CD4-positive, alpha-beta T cell treated with Interferon gamma for 1 hour (primary cell): ENCODE results near the gene MYO9A.

Experiments
- DNase-seq: peaks from one replicate; pipeline ENCODE4 v3.0.0-alpha.2; 2020

MYO9A gene

GRCh38 chr15:71830981-71831380 is 287.0 kb downstream of the MYO9A start:
- DNase-seq, result no peak

- DNase-seq, result no peak
Measured at GRCh38 chr15:71826196-71826595, 291.8 kb downstream of the MYO9A start.

- DNase-seq, result no peak
Measured at GRCh38 chr15:71825021-71825730, 292.8 kb downstream of the MYO9A start.

- no peak for DNase-seq
Measured at GRCh38 chr15:71823801-71824200, 294.1 kb downstream of the MYO9A start.

GRCh38 chr15:71822890-71823630 is 294.9 kb downstream of the MYO9A start:
- DNase-seq, result no peak

GRCh38 chr15:71821547-71822129 is 296.3 kb downstream of the MYO9A start:
- no peak for DNase-seq

GRCh38 chr15:71820127-71820526 is 297.8 kb downstream of the MYO9A start:
- no peak for DNase-seq

- DNase-seq, result no peak
Measured at GRCh38 chr15:71817351-71817750, 300.6 kb downstream of the MYO9A start.

GRCh38 chr15:71815301-71815700 is 302.6 kb downstream of the MYO9A start:
- DNase-seq, result no peak

- no peak for DNase-seq
Measured at GRCh38 chr15:71813723-71814470, 304.1 kb downstream of the MYO9A start.

- no peak for DNase-seq
Measured at GRCh38 chr15:71812966-71813722, 304.8 kb downstream of the MYO9A start.

- DNase-seq, result no peak
Measured at GRCh38 chr15:71811752-71812735, 305.9 kb downstream of the MYO9A start.

- no peak for DNase-seq
Measured at GRCh38 chr15:71811036-71811736, 306.8 kb downstream of the MYO9A start.

GRCh38 chr15:71810256-71811035 is 307.5 kb downstream of the MYO9A start, which contains the start of gene NR2E3:
NR2E3 (plus strand) TSS chr15:71810554; CDS start chr15:71810744, 190 bp downstream.
- no peak for DNase-seq

- DNase-seq, result no peak
Measured at GRCh38 chr15:71809346-71809745, 308.6 kb downstream of the MYO9A start.

- DNase-seq, result no peak
Measured at GRCh38 chr15:71808311-71809020, 309.5 kb downstream of the MYO9A start.

- no peak for DNase-seq
Measured at GRCh38 chr15:71807691-71808091, 310.3 kb downstream of the MYO9A start.

GRCh38 chr15:71807125-71807629 is 310.8 kb downstream of the MYO9A start:
- DNase-seq, result no peak

- DNase-seq, result no peak
Measured at GRCh38 chr15:71806452-71806931, 311.5 kb downstream of the MYO9A start.
